ENCODE measurements around the gene ZNF135.

GRCh38 chr19:58052256-58052655 is 6.8 kb upstream of the ZNF135 start:
- TF ChIP-seq EP300 (IDR thresholded peaks at IDR 0.05; ENCODE audit: borderline replicate concordance) (no peak), RAD21 (IDR thresholded peaks at IDR 0.05; ENCODE audit: low read depth) (no peak), EGR1 (IDR thresholded peaks at IDR 0.05) (no peak), MAX (IDR thresholded peaks at IDR 0.05) (no peak), YY1 (IDR thresholded peaks at IDR 0.05; ENCODE audit: low read depth) (no peak), TAF1 (IDR thresholded peaks at IDR 0.05; ENCODE audit: low read depth) (no peak), TEAD4 (IDR thresholded peaks at IDR 0.05) (no peak), USF1 (IDR thresholded peaks at IDR 0.05) (no peak), CEBPB (IDR thresholded peaks at IDR 0.05) (no peak), REST (IDR thresholded peaks at IDR 0.05; ENCODE audit: low read depth) (no peak), FOXM1 (IDR thresholded peaks at IDR 0.05; ENCODE audit: borderline replicate concordance, low read depth) (no peak), ZBTB7A (IDR thresholded peaks at IDR 0.05; ENCODE audit: low read depth) (no peak)

Data from Ishikawa (cell line).